ENCODE results near the gene CTNNA3.

The CTNNA3 gene

DNA sequence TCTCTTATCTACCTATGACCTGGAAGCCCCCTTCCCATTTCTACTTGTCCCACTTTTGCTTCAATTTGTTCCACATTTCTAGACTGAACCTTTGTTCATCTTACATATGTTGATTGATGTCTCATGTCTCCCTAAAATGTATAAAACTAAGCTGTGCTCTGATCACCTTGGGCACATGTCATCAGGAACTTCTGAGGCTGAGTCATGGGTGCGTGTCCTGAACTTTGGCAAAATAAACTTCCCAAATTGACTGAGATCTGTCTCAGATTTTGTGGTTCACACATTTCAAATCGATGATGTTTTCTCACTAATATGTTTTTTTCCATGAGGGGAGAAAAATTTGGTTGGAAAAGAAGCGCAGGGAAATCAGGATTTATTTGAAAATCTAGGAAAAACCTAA lies 1176.4 kb downstream of the CTNNA3 start:
- Histone ChIP-seq H3K4me1 (ENCODE audit: control insufficient read depth, insufficient read depth, low read length) (no peaks in the 10 kb centered on the region), H3K4me3 (ENCODE audit: low read depth, low read length) (no peak overlapping the region), H3K9me3 (ENCODE audit: control insufficient read depth, insufficient read depth, low read depth, low read length) (no peaks in the 10 kb centered on the region), H3K27ac (ENCODE audit: extremely low read depth, low read depth, low read length) (no peak overlapping the region), H3K36me3 (ENCODE audit: control insufficient read depth in 2 of 2, insufficient read depth in 1 of 2, low read length in 2 of 2) (no peaks in the 10 kb centered on the region)
- POLR2A ChIA-PET = no interaction called here
- TF ChIP-seq ZNF211 (tag by site-specific recombination; IDR thresholded peaks at IDR 0.05; ENCODE audit: low read depth) = no peak
- no peak for TF ChIP-seq ZNF776 (tag by site-specific recombination; IDR thresholded peaks at IDR 0.05; ENCODE audit: borderline replicate concordance)
- no peak for TF ChIP-seq ZBTB8A (tag by site-specific recombination; IDR thresholded peaks at IDR 0.05)
- TF ChIP-seq, protein P1, sequence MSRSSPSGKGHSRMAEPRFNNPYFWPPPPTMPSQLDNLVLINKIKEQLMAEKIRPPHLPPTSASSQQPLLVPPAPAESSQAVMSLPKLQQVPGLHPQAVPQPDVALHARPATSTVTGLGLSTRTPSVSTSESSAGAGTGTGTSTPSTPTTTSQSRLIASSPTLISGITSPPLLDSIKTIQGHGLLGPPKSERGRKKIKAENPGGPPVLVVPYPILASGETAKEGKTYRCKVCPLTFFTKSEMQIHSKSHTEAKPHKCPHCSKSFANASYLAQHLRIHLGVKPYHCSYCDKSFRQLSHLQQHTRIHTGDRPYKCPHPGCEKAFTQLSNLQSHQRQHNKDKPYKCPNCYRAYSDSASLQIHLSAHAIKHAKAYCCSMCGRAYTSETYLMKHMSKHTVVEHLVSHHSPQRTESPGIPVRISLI (tag by site-specific recombination; IDR thresholded peaks at IDR 0.05) = no peak
- no peak for TF ChIP-seq ZNF335 (tag by site-specific recombination; conservative IDR thresholded peaks at IDR 0.05)
- TF ChIP-seq ZNF658 (tag by site-specific recombination; IDR thresholded peaks at IDR 0.05) = no peak
- CTCF ChIA-PET = no interaction called here

DNA sequence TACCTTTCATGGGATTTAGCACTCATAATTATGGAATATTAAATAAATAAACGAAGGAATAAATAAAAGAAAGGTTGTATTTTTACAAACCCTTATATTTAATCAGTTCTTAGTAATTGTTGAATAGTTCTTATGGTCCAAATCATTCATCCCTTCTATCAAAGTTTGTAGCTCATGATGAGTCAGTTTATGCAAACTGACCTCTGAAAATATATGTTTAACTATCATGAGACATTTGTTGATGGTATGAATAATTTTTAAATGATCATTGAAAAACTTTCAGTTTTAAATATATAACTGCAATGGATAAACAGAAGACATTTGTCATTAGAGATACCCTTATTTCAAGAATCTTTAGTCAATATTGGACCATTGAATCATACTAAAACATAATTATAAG lies 1181.3 kb downstream of the CTNNA3 start:
- Histone ChIP-seq H3K36me3 (ENCODE audit: control insufficient read depth in 2 of 2, insufficient read depth in 1 of 2, low read length in 2 of 2) (no peaks in the 10 kb centered on the region), H3K27ac (ENCODE audit: extremely low read depth, low read depth, low read length) (no peak overlapping the region), H3K4me3 (ENCODE audit: low read depth, low read length) (no peak overlapping the region), H3K4me1 (ENCODE audit: control insufficient read depth, insufficient read depth, low read length) (no peaks in the 10 kb centered on the region), H3K9me3 (ENCODE audit: control insufficient read depth, insufficient read depth, low read depth, low read length) (no peaks in the 10 kb centered on the region)
- ChIA-PET POLR2A (no interaction called here), CTCF (no interaction called here)
- TF ChIP-seq ZNF140 (tag by site-specific recombination; IDR thresholded peaks at IDR 0.05) (no peak), ZNF768 (tag by site-specific recombination; IDR thresholded peaks at IDR 0.05) (no peak), ZNF211 (tag by site-specific recombination; IDR thresholded peaks at IDR 0.05; ENCODE audit: low read depth) (no peak), ZNF202 (tag by site-specific recombination; IDR thresholded peaks at IDR 0.05; ENCODE audit: borderline replicate concordance) (no peak), GLIS1 (tag by site-specific recombination; IDR thresholded peaks at IDR 0.05) (no peak), HOXA7 (CRISPR knock-in tag; IDR thresholded peaks at IDR 0.05; ENCODE audit: borderline replicate concordance) (no peak), SALL2 (tag by site-specific recombination; IDR thresholded peaks at IDR 0.05; ENCODE audit: borderline replicate concordance) (no peak), ZNF843 (tag by site-specific recombination; IDR thresholded peaks at IDR 0.05) (no peak), ZNF837 (tag by site-specific recombination; IDR thresholded peaks at IDR 0.05) (no peak), ZNF324 (tag by site-specific recombination; IDR thresholded peaks at IDR 0.05) (no peak), ZNF677 (tag by site-specific recombination; IDR thresholded peaks at IDR 0.05) (no peak)
- TF ChIP-seq, protein P2, sequence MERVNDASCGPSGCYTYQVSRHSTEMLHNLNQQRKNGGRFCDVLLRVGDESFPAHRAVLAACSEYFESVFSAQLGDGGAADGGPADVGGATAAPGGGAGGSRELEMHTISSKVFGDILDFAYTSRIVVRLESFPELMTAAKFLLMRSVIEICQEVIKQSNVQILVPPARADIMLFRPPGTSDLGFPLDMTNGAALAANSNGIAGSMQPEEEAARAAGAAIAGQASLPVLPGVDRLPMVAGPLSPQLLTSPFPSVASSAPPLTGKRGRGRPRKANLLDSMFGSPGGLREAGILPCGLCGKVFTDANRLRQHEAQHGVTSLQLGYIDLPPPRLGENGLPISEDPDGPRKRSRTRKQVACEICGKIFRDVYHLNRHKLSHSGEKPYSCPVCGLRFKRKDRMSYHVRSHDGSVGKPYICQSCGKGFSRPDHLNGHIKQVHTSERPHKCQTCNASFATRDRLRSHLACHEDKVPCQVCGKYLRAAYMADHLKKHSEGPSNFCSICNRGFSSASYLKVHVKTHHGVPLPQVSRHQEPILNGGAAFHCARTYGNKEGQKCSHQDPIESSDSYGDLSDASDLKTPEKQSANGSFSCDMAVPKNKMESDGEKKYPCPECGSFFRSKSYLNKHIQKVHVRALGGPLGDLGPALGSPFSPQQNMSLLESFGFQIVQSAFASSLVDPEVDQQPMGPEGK (tag by site-specific recombination; IDR thresholded peaks at IDR 0.05) = no peak

DNA sequence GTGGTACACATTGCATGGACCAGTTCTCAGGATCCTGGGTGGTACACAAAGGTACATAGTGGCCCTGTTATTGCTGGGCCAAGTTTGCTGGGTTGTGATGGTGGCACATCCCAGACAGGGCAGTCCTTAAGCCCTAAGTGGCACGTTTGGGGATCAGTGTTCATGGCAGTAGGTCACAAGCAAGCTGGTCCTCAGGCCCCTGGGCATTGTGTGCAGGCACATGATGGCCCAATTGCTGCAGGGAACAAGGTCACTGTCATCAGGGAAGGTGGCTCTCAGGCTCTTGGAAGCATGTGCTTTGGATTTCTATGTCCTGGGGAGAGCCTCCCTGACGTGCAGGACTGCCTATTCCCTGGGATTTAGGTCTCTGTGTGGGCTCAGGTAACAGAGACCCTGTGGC lies 1182.5 kb downstream of the CTNNA3 start:
- no peak overlapping the region for H3K27ac ChIP-seq (ENCODE audit: extremely low read depth, low read depth, low read length)
- H3K4me1 ChIP-seq (ENCODE audit: control insufficient read depth, insufficient read depth, low read length) = no peaks in the 10 kb centered on the region
- POLR2A ChIA-PET = no interaction called here
- no peak overlapping the region for H3K4me3 ChIP-seq (ENCODE audit: low read depth, low read length)
- CTCF ChIA-PET = no interaction called here
- H3K9me3 ChIP-seq (ENCODE audit: control insufficient read depth, insufficient read depth, low read depth, low read length) = no peaks in the 10 kb centered on the region
- TF ChIP-seq FEZF1 (tag by site-specific recombination; IDR thresholded peaks at IDR 0.05) (no peak), ZNF792 (tag by site-specific recombination; IDR thresholded peaks at IDR 0.05) (no peak), ZNF571 (tag by site-specific recombination; IDR thresholded peaks at IDR 0.05) (no peak), KLF1 (tag by site-specific recombination; IDR thresholded peaks at IDR 0.05) (no peak)
- no peaks in the 10 kb centered on the region for H3K36me3 ChIP-seq (ENCODE audit: control insufficient read depth in 2 of 2, insufficient read depth in 1 of 2, low read length in 2 of 2)
